ENCODE results near the gene LCN6. TPM values are rescaled to one million over a fixed set of nuclear protein-coding genes. Genes with fewer than 3 reads are reported as not detected.
"Not testable (repeated sequence)": the region's sequence is repeated elsewhere in the genome, so short reads cannot be mapped to it uniquely, and the experiment has no call there.

LCN6 gene
- polyA plus RNA-seq, 2 donors, result 9.0 to 14.4 TPM

GRCh38 chr9:136760834-136761544, 12.7 kb upstream of the LCN6 start:
- not testable (repeated sequence) for H3K27ac ChIP-seq (ENCODE audit: low read depth in 2 of 2, low read length in 1 of 2); H3K4me3 ChIP-seq (ENCODE audit: low read depth in 1 of 2, low read length in 2 of 2); H3K9me3 ChIP-seq (ENCODE audit: control insufficient read depth in 2 of 2, insufficient read depth in 1 of 2, low read depth in 1 of 2, low read length in 1 of 2); H3K27me3 ChIP-seq (ENCODE audit: control insufficient read depth in 1 of 2, insufficient read depth in 2 of 2, low read length in 2 of 2); H3K4me1 ChIP-seq (ENCODE audit: control insufficient read depth in 2 of 2, insufficient read depth in 2 of 2, low read length in 1 of 2); H3K36me3 ChIP-seq (ENCODE audit: control insufficient read depth in 2 of 2, insufficient read depth in 2 of 2, low read length in 1 of 2)
- 39 to 40% methylated on average over 22 of the region's 22 CpGs for WGBS, 2 donors

- 65 to 78% methylated on average over 24 to 25 of the region's 25 CpGs for WGBS, 2 donors
- peaks cover 4 to 9% of the 10 kb centered on the region in 2 donors for H3K9me3 ChIP-seq (ENCODE audit: control insufficient read depth in 2 of 2, insufficient read depth in 1 of 2, low read depth in 1 of 2, low read length in 1 of 2)
- no peak overlapping the region for H3K4me3 ChIP-seq (ENCODE audit: low read depth in 1 of 2, low read length in 2 of 2)
- H3K4me1 ChIP-seq (ENCODE audit: control insufficient read depth in 2 of 2, insufficient read depth in 2 of 2, low read length in 1 of 2), result no peaks in the 10 kb centered on the region
- no peak overlapping the region for H3K27ac ChIP-seq (ENCODE audit: low read depth in 2 of 2, low read length in 1 of 2)
- H3K36me3 ChIP-seq (ENCODE audit: control insufficient read depth in 2 of 2, insufficient read depth in 2 of 2, low read length in 1 of 2), result no peaks in the 10 kb centered on the region
- H3K27me3 ChIP-seq (ENCODE audit: control insufficient read depth in 1 of 2, insufficient read depth in 2 of 2, low read length in 2 of 2), result no peaks in the 10 kb centered on the region
Measured at GRCh38 chr9:136760424-136760823, 12.1 kb upstream of the LCN6 start.

DNA sequence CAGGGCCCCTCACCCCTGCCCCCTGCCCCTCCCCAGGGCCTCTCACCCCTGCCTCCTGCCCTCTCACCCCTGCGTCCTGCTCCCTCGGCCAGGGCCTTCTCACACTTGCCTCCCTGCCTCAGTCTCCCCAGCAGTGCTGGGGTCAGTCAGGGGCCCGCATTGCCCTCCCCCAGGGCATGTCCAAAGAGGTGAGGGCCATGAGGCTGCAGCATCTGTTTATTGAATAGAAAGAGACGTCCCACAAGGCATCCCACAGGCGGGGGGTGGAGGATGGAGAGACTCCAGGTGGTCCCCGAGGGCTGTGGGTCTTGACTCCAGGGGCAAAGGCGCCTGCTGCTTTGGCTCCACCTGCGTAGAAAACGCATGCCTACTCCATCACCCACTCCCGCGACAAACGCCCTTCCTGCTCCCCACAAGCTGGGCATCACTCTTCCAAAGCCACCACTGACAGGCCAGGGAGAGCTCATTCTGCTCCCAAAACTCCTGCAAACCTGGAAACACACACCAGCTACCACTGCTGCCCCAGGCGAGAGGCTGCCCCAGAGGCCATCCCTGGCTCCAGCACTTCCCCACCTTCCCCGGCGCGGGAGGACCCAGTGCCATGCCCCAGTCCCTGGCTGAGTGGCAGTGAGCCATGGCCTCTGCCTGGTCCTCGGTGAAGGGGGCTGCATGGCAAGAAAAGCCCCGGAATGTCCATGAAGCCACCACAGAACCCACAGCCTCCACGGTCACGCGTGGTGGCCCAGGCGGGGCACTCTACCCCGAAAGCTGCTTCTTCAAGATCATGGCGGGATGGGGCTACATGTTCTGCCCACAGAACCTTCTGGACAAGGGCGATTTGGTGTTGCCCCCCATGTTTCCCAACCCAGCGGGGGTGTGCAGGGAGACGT, 11.4 kb upstream of the LCN6 start:
- WGBS, 2 donors, result 82 to 87% methylated on average over 25 to 27 of the region's 27 CpGs
- H3K4me3 ChIP-seq (ENCODE audit: low read depth in 1 of 2, low read length in 2 of 2), result no peak overlapping the region
- no peaks in the 10 kb centered on the region for H3K4me1 ChIP-seq (ENCODE audit: control insufficient read depth in 2 of 2, insufficient read depth in 2 of 2, low read length in 1 of 2)
- no peaks in the 10 kb centered on the region for H3K36me3 ChIP-seq (ENCODE audit: control insufficient read depth in 2 of 2, insufficient read depth in 2 of 2, low read length in 1 of 2)
- no peaks in the 10 kb centered on the region for H3K27me3 ChIP-seq (ENCODE audit: control insufficient read depth in 1 of 2, insufficient read depth in 2 of 2, low read length in 2 of 2)
- H3K9me3 ChIP-seq (ENCODE audit: control insufficient read depth in 2 of 2, insufficient read depth in 1 of 2, low read depth in 1 of 2, low read length in 1 of 2), result peaks cover 4 to 11% of the 10 kb centered on the region in 2 donors
- no peak overlapping the region for H3K27ac ChIP-seq (ENCODE audit: low read depth in 2 of 2, low read length in 1 of 2)

GRCh38 chr9:136759001-136759400, 10.7 kb upstream of the LCN6 start:
- WGBS, 2 donors, result 80 to 83% methylated on average over 9 of the region's 9 CpGs
- H3K27me3 ChIP-seq (ENCODE audit: control insufficient read depth in 1 of 2, insufficient read depth in 2 of 2, low read length in 2 of 2), result no peaks in the 10 kb centered on the region
- no peak overlapping the region for H3K27ac ChIP-seq (ENCODE audit: low read depth in 2 of 2, low read length in 1 of 2)
- no peaks in the 10 kb centered on the region for H3K4me1 ChIP-seq (ENCODE audit: control insufficient read depth in 2 of 2, insufficient read depth in 2 of 2, low read length in 1 of 2)
- no peaks in the 10 kb centered on the region for H3K36me3 ChIP-seq (ENCODE audit: control insufficient read depth in 2 of 2, insufficient read depth in 2 of 2, low read length in 1 of 2)
- no peak overlapping the region for H3K4me3 ChIP-seq (ENCODE audit: low read depth in 1 of 2, low read length in 2 of 2)
- peaks cover 4 to 11% of the 10 kb centered on the region in 2 donors for H3K9me3 ChIP-seq (ENCODE audit: control insufficient read depth in 2 of 2, insufficient read depth in 1 of 2, low read depth in 1 of 2, low read length in 1 of 2)

DNA sequence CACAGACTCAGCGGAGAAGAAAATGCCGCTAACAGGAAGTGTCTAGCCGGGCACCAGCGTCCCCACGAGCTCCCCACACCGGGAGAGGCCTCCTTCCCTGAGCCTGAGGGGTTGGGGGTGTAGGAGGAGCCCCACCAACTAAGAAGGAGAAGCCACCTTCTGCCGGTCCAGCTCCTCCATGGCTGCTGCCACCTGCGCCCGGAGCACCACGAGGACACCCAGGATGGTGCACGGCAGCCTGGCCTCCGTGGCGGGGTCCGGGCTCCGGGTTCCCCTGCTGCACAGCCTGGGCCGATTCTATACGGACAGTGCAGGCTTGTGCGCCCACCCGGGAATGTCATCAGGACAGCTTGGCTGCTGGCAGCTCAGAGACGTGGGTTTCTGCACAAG, 9.4 kb upstream of the LCN6 start:
- Histone ChIP-seq H3K4me3 (ENCODE audit: low read depth in 1 of 2, low read length in 2 of 2) (no peak overlapping the region), H3K36me3 (ENCODE audit: control insufficient read depth in 2 of 2, insufficient read depth in 2 of 2, low read length in 1 of 2) (no peaks in the 10 kb centered on the region), H3K4me1 (ENCODE audit: control insufficient read depth in 2 of 2, insufficient read depth in 2 of 2, low read length in 1 of 2) (no peaks in the 10 kb centered on the region), H3K27me3 (ENCODE audit: control insufficient read depth in 1 of 2, insufficient read depth in 2 of 2, low read length in 2 of 2) (no peaks in the 10 kb centered on the region), H3K27ac (ENCODE audit: low read depth in 2 of 2, low read length in 1 of 2) (no peak overlapping the region), H3K9me3 (ENCODE audit: control insufficient read depth in 2 of 2, insufficient read depth in 1 of 2, low read depth in 1 of 2, low read length in 1 of 2) (peaks cover 4 to 11% of the 10 kb centered on the region in 2 donors)
- 78 to 79% methylated on average over 20 of the region's 20 CpGs for WGBS, 2 donors

DNA sequence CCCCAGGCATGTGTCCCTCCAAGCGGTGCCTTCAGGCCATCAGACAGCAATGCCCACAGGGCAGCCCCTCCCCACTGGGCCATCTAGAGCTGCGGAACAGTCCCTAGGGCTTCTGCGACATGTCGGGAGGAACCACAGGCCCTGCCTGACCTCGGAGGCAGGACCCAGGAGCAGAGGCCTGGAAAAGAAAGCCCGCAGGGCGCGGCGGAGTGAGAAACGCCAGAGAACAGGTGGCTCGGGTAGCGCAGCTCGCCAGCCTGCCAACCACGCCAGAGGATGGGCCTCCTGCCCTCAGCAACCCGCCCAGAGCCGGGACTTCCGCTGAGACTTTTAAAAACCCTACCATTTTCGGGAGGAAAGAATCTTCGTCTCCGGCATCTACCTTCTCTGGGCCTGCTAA, 9.0 kb upstream of the LCN6 start:
- no peak overlapping the region for H3K27ac ChIP-seq (ENCODE audit: low read depth in 2 of 2, low read length in 1 of 2)
- no peaks in the 10 kb centered on the region for H3K4me1 ChIP-seq (ENCODE audit: control insufficient read depth in 2 of 2, insufficient read depth in 2 of 2, low read length in 1 of 2)
- H3K9me3 ChIP-seq (ENCODE audit: control insufficient read depth in 2 of 2, insufficient read depth in 1 of 2, low read depth in 1 of 2, low read length in 1 of 2), result peaks cover 4 to 11% of the 10 kb centered on the region in 2 donors
- H3K36me3 ChIP-seq (ENCODE audit: control insufficient read depth in 2 of 2, insufficient read depth in 2 of 2, low read length in 1 of 2), result no peaks in the 10 kb centered on the region
- H3K27me3 ChIP-seq (ENCODE audit: control insufficient read depth in 1 of 2, insufficient read depth in 2 of 2, low read length in 2 of 2), result no peaks in the 10 kb centered on the region
- WGBS, 2 donors, result 85 to 88% methylated on average over 20 of the region's 20 CpGs
- H3K4me3 ChIP-seq (ENCODE audit: low read depth in 1 of 2, low read length in 2 of 2), result no peak overlapping the region

DNA sequence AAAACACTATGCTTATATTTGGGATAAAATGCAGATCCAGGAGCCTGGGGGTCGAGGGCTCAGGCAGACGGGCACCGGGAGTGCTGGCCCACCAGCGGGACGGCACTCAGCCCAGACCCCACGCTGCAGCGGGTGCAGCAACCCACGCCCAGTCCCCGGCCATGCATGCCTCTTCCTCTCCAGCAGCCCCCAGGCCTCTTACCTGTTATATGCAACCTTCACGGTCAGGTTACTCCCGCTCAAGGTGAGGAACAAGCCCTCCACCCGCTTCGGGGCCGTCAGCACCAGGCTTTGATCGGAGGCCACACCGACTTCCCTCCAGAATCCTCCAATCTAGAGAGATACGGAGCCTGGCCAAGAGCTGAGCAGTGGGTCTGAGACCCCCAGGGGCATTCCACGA, 8.5 kb upstream of the LCN6 start:
- no peaks in the 10 kb centered on the region for H3K27me3 ChIP-seq (ENCODE audit: control insufficient read depth in 1 of 2, insufficient read depth in 2 of 2, low read length in 2 of 2)
- no peak overlapping the region for H3K4me3 ChIP-seq (ENCODE audit: low read depth in 1 of 2, low read length in 2 of 2)
- H3K27ac ChIP-seq (ENCODE audit: low read depth in 2 of 2, low read length in 1 of 2), result no peak overlapping the region
- H3K36me3 ChIP-seq (ENCODE audit: control insufficient read depth in 2 of 2, insufficient read depth in 2 of 2, low read length in 1 of 2), result no peaks in the 10 kb centered on the region
- no peaks in the 10 kb centered on the region for H3K4me1 ChIP-seq (ENCODE audit: control insufficient read depth in 2 of 2, insufficient read depth in 2 of 2, low read length in 1 of 2)
- H3K9me3 ChIP-seq (ENCODE audit: control insufficient read depth in 2 of 2, insufficient read depth in 1 of 2, low read depth in 1 of 2, low read length in 1 of 2), result peaks cover 4 to 14% of the 10 kb centered on the region in 2 donors
- WGBS, 2 donors, result 91% methylated on average over 18 of the region's 18 CpGs

DNA sequence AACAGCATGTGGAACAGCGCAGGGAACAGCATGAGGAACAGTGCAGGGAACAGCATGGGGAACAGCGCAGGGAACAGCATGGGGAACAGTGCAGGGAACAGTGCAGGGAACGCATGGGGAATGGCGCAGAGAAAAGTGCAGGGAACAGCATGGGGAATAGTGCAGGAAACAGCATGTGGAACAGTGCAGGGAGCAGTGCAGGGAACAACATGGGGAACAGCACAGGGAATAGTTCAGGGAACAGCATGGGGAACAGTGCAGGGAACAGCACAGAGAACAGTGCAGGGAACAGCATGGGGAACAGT, 7.8 kb upstream of the LCN6 start:
- Histone ChIP-seq H3K27me3 (ENCODE audit: control insufficient read depth in 1 of 2, insufficient read depth in 2 of 2, low read length in 2 of 2) (no peaks in the 10 kb centered on the region), H3K4me1 (ENCODE audit: control insufficient read depth in 2 of 2, insufficient read depth in 2 of 2, low read length in 1 of 2) (no peaks in the 10 kb centered on the region), H3K9me3 (ENCODE audit: control insufficient read depth in 2 of 2, insufficient read depth in 1 of 2, low read depth in 1 of 2, low read length in 1 of 2) (peaks cover 4 to 17% of the 10 kb centered on the region in 2 donors), H3K36me3 (ENCODE audit: control insufficient read depth in 2 of 2, insufficient read depth in 2 of 2, low read length in 1 of 2) (no peaks in the 10 kb centered on the region), H3K27ac (ENCODE audit: low read depth in 2 of 2, low read length in 1 of 2) (no peak overlapping the region), H3K4me3 (ENCODE audit: low read depth in 1 of 2, low read length in 2 of 2) (no peak overlapping the region)
- WGBS, 2 donors, result 98 to 99% methylated on average over 4 of the region's 4 CpGs

DNA sequence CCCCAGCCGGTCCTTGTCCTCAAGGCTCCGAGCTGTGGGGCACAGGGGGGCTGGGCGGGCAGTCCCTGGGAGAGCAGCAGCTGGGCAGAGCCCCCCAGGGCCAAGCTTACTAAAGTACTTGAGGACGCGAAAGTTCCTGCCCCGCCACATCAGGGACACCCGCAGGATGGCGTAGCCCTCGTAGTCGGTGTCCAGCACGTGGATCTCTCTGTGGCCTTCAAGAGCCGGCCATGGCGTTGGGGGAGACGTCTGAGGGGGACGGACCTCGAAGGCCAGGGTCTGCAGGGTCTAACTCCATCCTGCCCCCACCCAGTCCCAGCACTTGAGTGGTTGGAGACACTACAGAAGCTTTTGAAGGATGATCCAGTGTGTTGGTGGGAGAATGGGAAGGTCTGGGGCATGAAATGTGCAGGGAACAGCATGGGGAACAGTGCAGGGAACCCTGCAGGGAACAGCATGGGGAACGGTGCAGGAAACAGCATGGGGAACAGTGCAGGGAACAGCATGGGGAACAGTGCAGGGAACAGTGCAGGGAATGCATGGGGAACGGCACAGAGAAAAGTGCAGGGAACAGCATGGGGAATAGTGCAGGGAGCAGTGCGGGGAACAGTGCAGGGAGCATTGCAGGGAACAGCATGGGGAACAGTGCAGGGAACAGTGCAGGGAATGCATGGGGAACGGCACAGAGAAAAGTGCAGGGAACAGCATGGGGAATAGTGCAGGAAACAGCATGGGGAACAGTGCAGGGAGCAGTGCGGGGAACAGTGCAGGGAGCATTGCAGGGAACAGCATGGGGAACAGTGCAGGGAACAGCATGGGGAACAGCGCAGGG, 7.2 kb upstream of the LCN6 start:
- 91 to 92% methylated on average over 22 of the region's 22 CpGs for WGBS, 2 donors
- H3K27me3 ChIP-seq (ENCODE audit: control insufficient read depth in 1 of 2, insufficient read depth in 2 of 2, low read length in 2 of 2), result not testable (repeated sequence)
- H3K9me3 ChIP-seq (ENCODE audit: control insufficient read depth in 2 of 2, insufficient read depth in 1 of 2, low read depth in 1 of 2, low read length in 1 of 2), result peaks cover 4 to 17% of the 10 kb centered on the region in 2 donors

More for the DNA sequence above, 7.2 kb upstream of the LCN6 start:
- H3K4me3 ChIP-seq (ENCODE audit: low read depth in 1 of 2, low read length in 2 of 2); H3K4me1 ChIP-seq (ENCODE audit: control insufficient read depth in 2 of 2, insufficient read depth in 2 of 2, low read length in 1 of 2); H3K36me3 ChIP-seq (ENCODE audit: control insufficient read depth in 2 of 2, insufficient read depth in 2 of 2, low read length in 1 of 2); H3K27ac ChIP-seq (ENCODE audit: low read depth in 2 of 2, low read length in 1 of 2): not testable (repeated sequence)

All from esophagus (tissue), 2 donors.